ENCODE measurements around the gene SOX5. TPM values are rescaled to one million over a fixed set of nuclear protein-coding genes. Genes with fewer than 3 reads are reported as not detected.

Gene SOX5
- total RNA-seq, 4 donors from 2014 or later: 1.3 to 9.6 (median 3.3) TPM

DNA sequence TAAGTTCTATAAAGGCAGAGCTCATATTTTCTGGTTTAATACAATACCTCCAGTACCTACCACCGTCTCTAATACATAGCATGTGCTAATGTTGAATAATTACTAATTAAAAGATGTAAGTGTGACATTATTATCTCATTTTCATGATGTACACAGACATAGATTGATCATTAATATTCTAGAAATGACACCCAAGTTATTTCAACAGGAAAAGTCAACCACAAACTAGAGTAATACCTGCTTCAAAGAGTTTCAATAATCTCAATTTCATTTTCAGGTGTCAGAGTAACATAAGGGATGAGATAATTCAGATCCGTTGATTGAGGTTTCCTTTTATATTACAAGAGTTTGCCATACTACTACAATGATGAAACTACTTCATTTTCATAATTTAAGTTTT is 388.9 kb downstream of the SOX5 start:
- DNase-seq: no peak
- intact Hi-C loops (cut with DNase I; ENCODE audit: low total_unique reads) (no loop called here), in situ Hi-C loops (cut with MboI; ENCODE audit: low sequenced_read_pairs in 4 of 4) (no loop called here)
- no peaks in the 10 kb centered on the region for H3K9me3 ChIP-seq
- no peaks in the 10 kb centered on the region for H3K36me3 ChIP-seq
- H3K27me3 ChIP-seq: no peaks in the 10 kb centered on the region
- H3K4me3 ChIP-seq: no peak overlapping the region
- no peak overlapping the region for H3K27ac ChIP-seq
- no peak for ATAC-seq
- H3K4me1 ChIP-seq: no peaks in the 10 kb centered on the region
- TF ChIP-seq POLR2A (IDR thresholded peaks at IDR 0.05): no peak
- no peak for TF ChIP-seq CTCF (IDR thresholded peaks at IDR 0.05 in 4 of 5, conservative IDR thresholded peaks at IDR 0.05 in 1 of 5)

GRCh38 chr12:23559268-23559753 is 390.2 kb downstream of the SOX5 start:
- no peaks in the 10 kb centered on the region for H3K27me3 ChIP-seq
- no peaks in the 10 kb centered on the region for H3K9me3 ChIP-seq
- H3K4me1 ChIP-seq: no peaks in the 10 kb centered on the region
- no peak for ATAC-seq
- no peak overlapping the region for H3K4me3 ChIP-seq
- intact Hi-C loops (cut with DNase I; ENCODE audit: low total_unique reads) (no loop called here), in situ Hi-C loops (cut with MboI; ENCODE audit: low sequenced_read_pairs in 4 of 4) (no loop called here)
- no peak for TF ChIP-seq POLR2A (IDR thresholded peaks at IDR 0.05)
- TF ChIP-seq CTCF (IDR thresholded peaks at IDR 0.05 in 4 of 5, conservative IDR thresholded peaks at IDR 0.05 in 1 of 5): no peak
- H3K27ac ChIP-seq: no peak overlapping the region
- DNase-seq: no peak
- no peaks in the 10 kb centered on the region for H3K36me3 ChIP-seq

DNA sequence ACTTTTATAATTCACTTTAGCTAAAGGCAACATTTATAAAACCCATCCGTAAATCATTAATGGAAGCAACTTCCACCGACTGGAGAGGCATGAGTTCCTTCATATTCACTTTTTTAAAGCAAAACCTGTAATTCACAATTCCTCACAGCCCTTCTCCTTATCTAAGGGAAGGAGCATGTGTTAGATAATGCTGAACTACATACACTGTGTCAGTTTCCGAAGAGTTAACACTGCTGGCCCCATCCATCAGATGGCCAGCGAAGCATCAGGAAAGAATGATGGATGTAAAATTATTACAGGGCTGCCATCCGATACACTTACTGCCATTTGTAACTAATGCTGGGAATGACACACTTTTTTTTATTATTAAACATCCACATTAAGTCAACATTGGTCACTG is 392.8 kb downstream of the SOX5 start:
- intact Hi-C loops (cut with DNase I; ENCODE audit: low total_unique reads): no loop called here
- H3K27me3 ChIP-seq: no peaks in the 10 kb centered on the region
- no peak for ATAC-seq
- no peaks in the 10 kb centered on the region for H3K36me3 ChIP-seq
- H3K27ac ChIP-seq: no peak overlapping the region
- in situ Hi-C loops (cut with MboI; ENCODE audit: low sequenced_read_pairs in 4 of 4): no loop called here
- TF ChIP-seq CTCF (IDR thresholded peaks at IDR 0.05 in 4 of 5, conservative IDR thresholded peaks at IDR 0.05 in 1 of 5) (no peak), POLR2A (IDR thresholded peaks at IDR 0.05) (no peak)
- no peaks in the 10 kb centered on the region for H3K9me3 ChIP-seq
- DNase-seq: no peak
- no peaks in the 10 kb centered on the region for H3K4me1 ChIP-seq
- no peak overlapping the region for H3K4me3 ChIP-seq

DNA sequence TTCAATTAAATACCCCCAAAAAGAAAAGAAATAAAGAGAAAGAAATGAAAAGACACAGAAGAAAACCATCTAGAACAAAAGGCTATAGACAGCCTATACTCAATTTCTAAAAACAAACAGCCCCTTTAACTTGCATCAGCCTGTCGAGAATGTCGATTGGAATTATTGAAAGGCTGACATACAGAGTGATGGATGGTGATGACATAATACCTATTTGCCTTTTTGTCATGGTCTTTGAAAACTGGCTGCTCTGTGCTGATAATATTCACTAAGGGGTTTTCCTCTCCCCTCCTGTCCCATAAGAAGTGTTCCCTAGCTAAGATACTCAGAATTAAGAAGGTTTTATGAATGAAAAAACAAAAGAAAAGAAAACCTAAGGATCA is 393.7 kb downstream of the SOX5 start:
- Histone ChIP-seq H3K27me3 (no peaks in the 10 kb centered on the region), H3K9me3 (no peaks in the 10 kb centered on the region), H3K4me1 (no peaks in the 10 kb centered on the region), H3K4me3 (no peak overlapping the region), H3K36me3 (no peaks in the 10 kb centered on the region), H3K27ac (no peak overlapping the region)
- intact Hi-C loops (cut with DNase I; ENCODE audit: low total_unique reads) (no loop called here), in situ Hi-C loops (cut with MboI; ENCODE audit: low sequenced_read_pairs in 4 of 4) (no loop called here)
- ATAC-seq (no peak), DNase-seq (no peak)
- TF ChIP-seq POLR2A (IDR thresholded peaks at IDR 0.05) (no peak), CTCF (IDR thresholded peaks at IDR 0.05 in 4 of 5, conservative IDR thresholded peaks at IDR 0.05 in 1 of 5) (no peak)

- DNase-seq (no peak), ATAC-seq (no peak)
- Histone ChIP-seq H3K27me3 (no peaks in the 10 kb centered on the region), H3K27ac (no peak overlapping the region), H3K36me3 (no peaks in the 10 kb centered on the region), H3K4me1 (no peaks in the 10 kb centered on the region), H3K4me3 (no peak overlapping the region), H3K9me3 (no peaks in the 10 kb centered on the region)
- no peak for TF ChIP-seq POLR2A (IDR thresholded peaks at IDR 0.05)
- TF ChIP-seq CTCF (IDR thresholded peaks at IDR 0.05 in 4 of 5, conservative IDR thresholded peaks at IDR 0.05 in 1 of 5): no peak
- intact Hi-C loops (cut with DNase I; ENCODE audit: low total_unique reads): no loop called here
- in situ Hi-C loops (cut with MboI; ENCODE audit: low sequenced_read_pairs in 4 of 4): no loop called here
Observed at GRCh38 chr12:23555180-23555824, 394.2 kb downstream of the SOX5 start.

Measured in gastrocnemius medialis (tissue), 4 donors.